Hematopoietic multipotent progenitor cell treated with erythropoietin and hydrocortisone succinate and interleukin-3 and kit ligand, for 8 days (in vitro differentiated cells): Measurements from ENCODE around the gene TMEM184B.
"Not testable (repeated sequence)": the region's sequence is repeated elsewhere in the genome, so short reads cannot be mapped to it uniquely, and the experiment has no call there.

Source experiments
- DNase-seq: peaks from one replicate; pipeline ENCODE4 v3.0.0-alpha.2; 2015

TMEM184B gene

GRCh38 chr22:38202437-38203089, 70.2 kb downstream of the TMEM184B start:
- peak; percentile 62 for DNase-seq

GRCh38 chr22:38201711-38202436, 70.9 kb downstream of the TMEM184B start, which contains the start of gene MAFF:
Gene MAFF (plus strand): TSS chr22:38201994. CDS start chr22:38213854, 11,860 bp downstream.
- DNase-seq = peak; percentile 93

- no peak for DNase-seq
Observed at GRCh38 chr22:38201371-38201710, 71.5 kb downstream of the TMEM184B start.

GRCh38 chr22:38199826-38200559, 72.8 kb downstream of the TMEM184B start:
- DNase-seq = no peak

- DNase-seq = no peak
Observed at GRCh38 chr22:38196791-38197419, 75.9 kb downstream of the TMEM184B start.

GRCh38 chr22:38193580-38193979, 79.2 kb downstream of the TMEM184B start:
- DNase-seq = no peak

- no peak for DNase-seq
Observed at GRCh38 chr22:38192475-38192863, 80.3 kb downstream of the TMEM184B start.

- DNase-seq = no peak
Observed at GRCh38 chr22:38191731-38192474, 80.9 kb downstream of the TMEM184B start.

GRCh38 chr22:38191055-38191454, 81.8 kb downstream of the TMEM184B start:
- no peak for DNase-seq

- DNase-seq = no peak
Observed at GRCh38 chr22:38190581-38190980, 82.2 kb downstream of the TMEM184B start.

GRCh38 chr22:38189104-38189503, 83.7 kb downstream of the TMEM184B start:
- DNase-seq = no peak

- DNase-seq = no peak
Observed at GRCh38 chr22:38187413-38188212, 85.2 kb downstream of the TMEM184B start.

- DNase-seq = no peak
Observed at GRCh38 chr22:38186429-38186828, 86.4 kb downstream of the TMEM184B start.

- DNase-seq = no peak
Observed at GRCh38 chr22:38184788-38185187, 88.0 kb downstream of the TMEM184B start.

- peak; percentile 99 for DNase-seq
Observed at GRCh38 chr22:38181453-38182200, 91.2 kb downstream of the TMEM184B start, which contains the start of gene PLA2G6. Gene PLA2G6 (minus strand): TSS chr22:38181830. CDS start chr22:38169426, 12,404 bp downstream.

GRCh38 chr22:38180841-38181452, 91.9 kb downstream of the TMEM184B start:
- DNase-seq = peak; percentile 56

- DNase-seq = not testable (repeated sequence)
Observed at GRCh38 chr22:38178605-38178937, 94.2 kb downstream of the TMEM184B start.

GRCh38 chr22:38177926-38178604, 94.7 kb downstream of the TMEM184B start:
- DNase-seq = peak; percentile 19

GRCh38 chr22:38177571-38177925, 95.3 kb downstream of the TMEM184B start:
- DNase-seq = not testable (repeated sequence)

- no peak for DNase-seq
Observed at GRCh38 chr22:38177044-38177443, 95.8 kb downstream of the TMEM184B start.
